ENCODE measurements around the gene YOD1.

The YOD1 gene

DNA sequence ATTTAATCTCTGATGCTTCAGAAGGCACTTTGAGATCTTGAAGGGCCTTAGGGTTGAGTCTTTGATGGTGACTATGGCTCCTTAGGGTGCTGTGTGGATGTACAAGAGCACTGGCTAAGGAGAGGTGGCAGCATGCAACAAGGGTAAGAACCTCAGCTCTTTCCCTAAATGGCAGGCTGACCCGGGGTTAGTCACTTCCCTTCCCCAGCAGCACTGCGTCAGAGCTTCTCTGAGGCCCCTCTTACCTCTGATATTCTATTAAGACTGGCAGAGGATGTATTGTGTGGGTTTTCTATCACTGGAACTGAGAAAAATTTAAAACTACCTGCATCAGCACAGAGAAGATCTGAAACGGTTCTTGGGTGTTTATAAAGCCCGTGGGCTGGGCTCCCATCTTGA is 30.3 kb downstream of the YOD1 start:
- no peak for TF ChIP-seq CTCF (IDR thresholded peaks at IDR 0.05)

- TF ChIP-seq CTCF (IDR thresholded peaks at IDR 0.05) = no peak
These were observed 30.8 kb downstream of the YOD1 start for GRCh38 chr1:207020065-207020708.

GRCh38 chr1:207019661-207020060 is 31.3 kb downstream of the YOD1 start:
- TF ChIP-seq CTCF (IDR thresholded peaks at IDR 0.05) = no peak

DNA sequence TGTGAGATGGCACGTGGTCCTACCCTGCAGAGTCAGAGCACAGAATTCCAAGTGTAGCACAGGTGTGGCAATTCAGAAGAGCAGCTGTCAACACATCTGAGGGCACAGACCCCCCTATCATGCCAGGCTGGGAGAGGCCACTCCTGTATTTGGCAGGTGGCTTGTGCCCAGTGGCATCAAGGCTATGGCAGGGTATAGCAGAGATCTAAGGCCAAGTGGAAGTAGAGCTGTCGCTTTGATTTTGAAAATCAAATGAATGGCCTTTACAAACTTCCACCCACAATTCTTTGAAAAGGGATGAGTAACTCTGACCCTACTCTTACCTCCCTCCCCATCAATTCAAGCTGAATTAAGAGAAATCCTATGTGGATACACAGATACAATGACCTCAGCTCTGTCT is 31.8 kb downstream of the YOD1 start:
- TF ChIP-seq CTCF (IDR thresholded peaks at IDR 0.05) = no peak

- TF ChIP-seq CTCF (IDR thresholded peaks at IDR 0.05) = no peak
These were observed 32.3 kb downstream of the YOD1 start for GRCh38 chr1:207018707-207019106.

DNA sequence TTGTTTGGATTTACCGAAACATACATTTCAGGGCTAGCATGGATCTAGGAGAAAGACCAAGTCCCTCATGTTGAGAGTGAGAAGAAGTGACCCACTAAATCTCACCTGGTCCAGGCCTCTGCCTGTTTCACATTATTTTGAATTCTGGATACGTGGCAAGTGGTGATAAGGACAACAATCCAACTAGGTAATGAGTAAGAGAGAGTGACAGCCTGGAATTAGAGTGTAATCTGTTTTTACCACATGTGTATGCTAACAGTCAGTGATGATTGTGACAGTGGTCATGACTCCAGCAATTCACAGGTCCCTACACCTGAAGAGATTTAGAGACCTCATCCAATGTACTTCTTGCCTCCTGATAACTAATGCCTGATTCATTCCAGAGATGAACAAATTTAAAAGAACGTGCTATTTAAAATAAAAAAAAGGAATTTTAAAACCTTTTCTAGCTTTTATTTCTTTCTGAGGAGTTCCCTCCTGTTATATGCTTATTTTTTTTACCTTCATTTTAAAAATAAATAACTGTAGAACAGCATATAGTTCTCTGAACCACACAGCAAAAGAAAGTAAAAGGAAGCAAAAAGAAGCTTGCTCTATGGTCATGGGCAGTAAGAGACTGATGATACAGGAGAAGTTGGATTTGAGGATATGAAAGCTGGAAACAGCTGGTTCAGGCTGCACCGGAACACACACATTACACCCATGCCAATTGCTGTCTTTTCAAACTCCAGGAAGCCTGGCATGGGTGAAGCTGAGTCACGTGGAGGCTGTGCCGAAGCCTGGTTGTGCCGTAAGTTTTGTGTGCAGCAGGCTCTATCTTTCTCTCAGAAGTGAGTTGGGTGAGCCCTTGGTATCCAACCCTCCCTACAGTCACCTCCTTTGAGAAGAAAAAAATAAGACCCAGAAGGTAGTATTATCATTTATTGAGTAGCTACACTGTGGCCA is 33.1 kb downstream of the YOD1 start:
- TF ChIP-seq CTCF (IDR thresholded peaks at IDR 0.05) = no peak

DNA sequence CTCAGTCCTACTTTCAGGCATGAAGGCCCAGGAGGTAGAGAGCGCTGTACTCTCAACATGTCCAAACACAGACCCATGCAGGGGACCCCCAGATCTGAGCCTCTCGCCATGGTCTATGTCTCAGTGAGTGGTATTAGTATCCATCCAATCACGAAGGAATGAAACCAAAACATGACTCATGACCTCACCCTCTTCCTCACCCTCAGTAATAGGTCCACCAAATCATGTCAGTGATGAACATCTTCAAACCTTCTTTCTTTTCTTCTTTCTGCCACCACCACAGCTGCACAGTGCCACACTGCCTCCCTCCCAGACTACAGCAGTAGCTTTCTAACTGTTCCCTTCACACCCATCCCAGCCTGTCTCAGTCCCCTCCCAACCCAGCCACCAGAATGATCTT is 35.2 kb downstream of the YOD1 start:
- TF ChIP-seq CTCF (IDR thresholded peaks at IDR 0.05) = no peak
